ENCODE measurements around the gene CALN1.
"Not testable (repeated sequence)": the region's sequence is repeated elsewhere in the genome, so short reads cannot be mapped to it uniquely, and the experiment has no call there.

The CALN1 gene

DNA sequence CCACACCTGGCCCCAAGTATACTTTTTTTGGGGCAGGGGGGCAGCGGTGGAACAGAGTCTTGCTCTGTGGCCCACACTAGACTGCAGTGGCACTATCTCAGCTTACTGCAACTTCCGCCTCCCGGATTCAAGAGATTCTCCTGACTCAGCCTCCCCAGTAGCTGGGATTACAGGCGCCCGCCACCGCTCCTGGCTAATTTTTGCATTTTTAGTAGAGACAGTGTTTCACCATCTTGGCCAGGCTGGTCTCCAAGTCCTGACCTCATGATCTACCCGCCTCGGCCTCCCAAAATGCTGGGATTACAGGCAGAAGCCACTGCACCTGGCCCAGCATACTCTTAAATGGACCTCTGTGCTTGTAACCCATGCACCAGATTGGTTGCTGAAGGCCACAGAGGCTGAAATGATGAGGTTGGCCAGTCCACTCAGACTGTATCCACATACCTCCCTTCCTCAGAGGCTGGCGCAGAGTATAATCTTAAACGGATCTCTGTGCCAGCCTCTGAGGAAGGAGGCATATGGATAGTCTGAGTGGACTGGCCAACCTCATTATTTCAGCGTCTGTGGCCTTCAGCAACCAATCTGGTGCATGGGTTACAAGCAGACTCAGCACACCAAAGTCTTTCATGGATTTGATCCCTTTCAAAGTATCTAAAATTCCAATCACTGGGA is 3.0 kb downstream of the CALN1 start:
- DNase-seq = no peak

DNA sequence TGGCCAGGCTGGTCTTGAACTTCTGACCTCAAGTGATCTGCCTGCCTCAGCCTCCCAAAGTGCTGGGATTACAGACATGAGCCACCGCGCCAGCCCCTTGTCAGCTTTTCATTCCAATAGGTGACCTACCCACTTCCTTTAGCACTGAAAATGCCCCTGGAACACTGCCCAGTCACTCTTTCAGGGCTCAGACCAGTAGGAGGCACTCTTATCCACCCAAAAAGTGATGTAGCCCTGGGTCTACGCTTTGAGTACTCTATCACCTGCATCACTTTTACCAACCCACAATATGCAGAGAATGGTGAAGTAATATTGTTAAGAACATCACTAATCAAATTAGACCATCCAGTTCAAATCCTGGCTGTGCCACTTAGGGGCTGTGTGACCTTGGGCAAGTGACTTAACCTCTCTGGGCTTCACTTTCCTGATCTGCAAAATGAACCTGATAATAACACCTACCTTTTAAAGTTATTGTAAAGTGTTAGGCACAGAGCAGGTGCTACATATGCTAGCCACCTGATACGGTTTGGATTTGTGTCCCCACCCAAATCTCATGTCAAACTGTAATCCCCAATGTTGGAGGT is 5.2 kb downstream of the CALN1 start:
- DNase-seq = no peak

DNA sequence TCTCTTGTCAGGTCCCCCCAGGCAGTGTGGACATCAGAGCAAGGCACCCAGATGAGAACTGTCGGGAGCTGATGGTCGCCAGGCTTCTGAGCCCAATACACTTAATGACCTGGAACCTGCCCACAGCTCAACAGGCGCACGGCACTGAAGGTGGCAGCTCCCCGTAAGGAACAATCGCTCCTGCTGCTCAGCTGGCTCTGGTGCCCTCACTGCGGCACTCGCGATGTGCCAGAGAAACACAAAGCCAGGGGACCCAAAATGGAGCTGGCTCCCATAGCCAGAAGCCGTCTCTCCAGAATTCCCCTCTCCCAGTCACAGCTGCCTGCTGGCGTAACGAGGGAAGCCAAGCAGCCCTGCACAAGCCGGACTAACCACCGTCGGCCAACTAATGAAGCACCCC is 6.3 kb downstream of the CALN1 start:
- no peak for DNase-seq

DNA sequence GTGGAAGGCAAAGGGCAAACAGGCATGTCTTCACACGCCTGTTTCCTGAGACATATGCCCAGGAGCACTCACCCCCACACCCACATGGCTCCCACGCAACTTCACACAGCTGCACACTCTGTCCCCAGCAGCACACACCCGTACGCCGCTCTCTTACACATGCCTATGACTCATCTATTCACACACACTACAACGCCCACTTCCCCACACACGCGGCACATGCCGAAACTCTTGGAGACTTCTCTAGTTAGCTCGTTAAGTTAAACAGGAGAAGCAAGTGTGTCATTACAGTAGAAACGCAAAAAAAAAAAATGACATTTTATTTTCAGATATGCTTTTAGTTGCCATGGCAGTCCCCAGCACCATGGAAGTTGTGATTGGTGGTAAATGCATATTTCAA is 6.7 kb downstream of the CALN1 start:
- no peak for DNase-seq

DNA sequence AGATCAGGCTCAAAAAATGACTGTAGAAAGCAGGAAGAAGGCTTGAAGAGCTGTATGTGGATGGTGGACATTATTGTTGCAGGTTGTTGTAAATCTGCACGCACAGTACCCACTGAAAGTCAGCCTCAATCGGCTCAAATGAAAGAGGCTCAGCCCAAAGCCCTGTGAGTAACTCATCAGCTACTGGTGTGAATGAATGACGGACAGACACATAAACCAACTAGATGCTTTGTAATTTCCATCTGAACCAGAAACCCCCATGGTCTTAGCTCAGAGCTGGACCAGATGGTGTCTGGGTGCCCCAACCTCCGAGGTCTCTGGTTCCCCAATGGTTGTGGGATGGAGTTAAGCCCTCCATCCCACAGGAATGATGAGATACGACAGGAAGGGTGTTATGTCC is 7.4 kb downstream of the CALN1 start:
- no peak for DNase-seq

DNA sequence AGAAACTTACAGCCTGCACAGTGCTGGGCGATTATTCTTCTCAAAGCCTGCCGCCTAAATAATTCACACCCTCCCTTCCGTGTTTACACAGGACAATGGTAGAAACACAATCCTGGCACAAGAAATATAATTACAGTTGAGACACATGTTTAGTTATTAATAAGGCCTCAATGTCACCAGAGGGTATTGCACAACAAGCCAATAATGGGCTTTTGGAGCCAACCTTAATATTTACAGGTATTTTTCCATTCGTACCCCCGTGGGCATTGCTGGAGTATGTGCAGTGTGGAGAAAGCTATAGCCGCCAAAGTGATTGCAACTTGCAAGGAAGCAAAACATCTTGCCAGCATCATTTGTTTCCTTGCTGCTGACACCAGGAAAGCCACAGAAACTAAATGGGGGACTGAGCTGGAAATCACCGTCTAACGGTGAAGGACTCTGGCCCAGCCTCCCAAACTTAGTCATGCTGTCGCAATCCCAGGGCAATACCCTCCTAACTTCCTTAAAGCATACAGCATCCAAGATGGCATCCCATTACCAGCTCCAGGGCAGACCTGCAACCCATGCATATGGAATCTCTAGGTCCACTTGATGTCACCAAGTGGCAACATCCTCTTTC is 8.6 kb downstream of the CALN1 start:
- DNase-seq = no peak

DNA sequence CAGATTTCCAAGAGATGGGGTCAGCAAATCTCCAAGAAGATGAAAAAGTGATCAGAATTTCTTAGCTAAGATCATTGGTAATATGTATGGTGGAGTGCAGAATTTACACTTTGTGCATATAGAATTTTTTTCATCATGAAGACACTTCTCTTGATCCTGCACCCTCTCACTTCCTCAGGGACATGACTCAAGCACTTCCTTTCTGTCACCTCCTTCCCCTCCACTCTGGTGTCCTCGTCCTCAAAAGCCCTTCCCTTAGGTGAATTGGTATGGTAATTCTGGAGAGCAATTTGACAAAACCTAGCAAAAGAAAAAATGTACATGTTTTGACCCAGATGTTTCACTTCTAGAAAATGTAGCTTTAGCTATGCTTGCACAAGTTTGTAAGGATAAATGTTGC is 18.1 kb downstream of the CALN1 start:
- DNase-seq = no peak

DNA sequence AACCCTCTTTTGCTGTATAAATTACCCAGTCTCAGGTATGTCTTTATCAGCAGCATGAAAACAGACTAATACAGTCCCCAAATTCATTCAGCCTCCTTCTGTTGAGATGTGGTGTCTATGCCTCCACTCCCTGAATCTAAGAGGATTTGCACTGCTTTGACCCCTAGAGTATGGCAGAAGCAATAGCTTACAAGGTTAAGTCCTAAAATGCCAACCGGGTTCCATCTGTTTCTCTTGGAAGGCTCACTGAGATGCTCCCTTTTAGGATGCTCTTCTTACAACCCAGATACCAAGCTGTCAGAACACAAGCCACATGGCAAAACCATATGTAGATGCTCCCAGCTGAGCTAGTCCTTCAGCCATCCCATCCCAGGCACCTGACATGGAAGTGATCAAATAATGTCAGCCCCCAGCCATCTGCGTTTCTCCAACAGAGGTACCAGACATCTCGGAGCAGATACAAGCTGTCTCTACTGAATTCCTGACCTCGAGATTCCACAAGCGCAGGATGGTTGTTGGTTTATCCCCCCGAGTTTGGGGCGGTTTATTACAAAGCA is 20.2 kb downstream of the CALN1 start:
- no peak for DNase-seq

DNA sequence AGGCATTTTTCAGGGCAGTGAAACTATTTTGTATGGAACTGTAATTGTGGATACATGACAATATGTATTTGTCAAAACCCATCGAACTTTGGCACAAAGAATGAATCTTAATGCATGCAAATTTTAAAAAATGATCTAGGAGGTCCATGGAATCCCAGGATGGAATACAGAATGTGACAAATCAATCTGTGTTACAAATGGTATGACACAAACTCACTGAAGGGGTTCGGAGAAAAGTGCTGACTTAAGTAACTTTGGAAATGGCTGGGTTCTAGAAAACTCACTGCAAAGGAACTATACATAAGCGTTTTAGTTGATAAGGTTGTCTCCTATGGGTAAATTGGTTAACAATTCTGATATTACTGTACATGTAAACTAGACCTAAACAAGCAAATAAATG is 26.0 kb downstream of the CALN1 start:
- DNase-seq = no peak

DNA sequence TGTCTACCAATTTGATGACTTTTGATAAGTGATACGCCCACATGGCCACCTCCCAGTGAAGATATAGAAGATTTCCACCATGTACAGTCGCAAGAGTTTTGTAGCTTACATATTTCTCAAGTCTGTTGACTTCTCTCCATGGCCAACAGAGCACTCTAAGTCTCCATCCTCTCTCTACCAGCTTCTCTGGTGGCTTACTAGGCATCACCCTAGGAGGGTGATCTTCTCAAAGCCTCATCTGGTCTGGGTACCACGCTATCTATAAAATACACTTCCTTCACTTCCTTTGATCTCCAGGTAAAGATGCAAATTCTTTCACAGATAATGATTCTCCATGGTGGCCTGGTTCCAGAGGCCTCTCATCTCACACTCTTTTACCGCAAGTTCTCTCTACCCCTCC is 49.9 kb downstream of the CALN1 start:
- no peak for DNase-seq

DNA sequence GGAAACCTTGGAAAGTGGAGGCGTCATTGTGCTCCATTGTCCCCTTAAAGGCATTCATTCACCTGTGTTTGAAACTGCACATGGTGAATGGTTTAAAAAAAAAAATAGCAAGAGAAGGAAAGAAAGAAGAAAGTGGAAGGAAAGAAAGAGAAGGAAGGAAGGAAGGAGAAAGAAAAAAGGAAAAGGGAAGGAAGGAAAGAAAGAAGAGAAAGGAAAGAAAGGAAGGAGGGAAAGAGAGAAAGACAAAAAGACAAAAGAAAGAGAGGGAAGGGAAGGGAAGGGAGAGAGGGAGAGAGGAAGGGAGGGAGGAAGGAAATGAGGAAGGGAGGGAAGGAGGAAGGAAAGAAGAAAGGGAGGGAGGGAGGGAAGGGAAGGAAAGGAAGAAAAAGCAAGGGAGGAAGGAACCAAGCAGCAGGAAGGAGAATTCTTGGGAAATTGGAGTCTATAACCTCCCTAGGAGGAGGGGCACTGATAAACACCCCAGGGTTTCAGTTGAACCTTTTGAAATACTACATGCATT is 66.9 kb downstream of the CALN1 start:
- DNase-seq = no peak

DNA sequence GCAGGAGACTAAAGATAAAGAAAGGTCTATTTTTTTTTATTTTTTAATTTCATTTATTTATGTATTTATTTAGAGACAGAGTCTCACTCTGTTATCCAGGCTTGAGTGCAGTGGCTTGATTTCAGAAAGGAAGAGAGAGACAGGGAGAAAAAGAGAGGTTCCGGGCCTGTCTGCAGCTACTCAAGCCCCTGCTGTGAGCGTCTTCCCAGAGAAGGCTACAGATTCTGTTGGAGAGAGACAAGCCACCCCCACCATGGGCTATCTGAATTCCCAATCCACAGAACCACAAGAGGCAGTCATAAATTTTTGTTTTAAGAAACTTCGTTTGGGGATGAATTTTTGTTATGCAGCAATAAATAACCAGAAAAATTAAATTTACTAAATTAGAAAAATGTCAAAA is 68.1 kb downstream of the CALN1 start:
- DNase-seq = no peak

DNA sequence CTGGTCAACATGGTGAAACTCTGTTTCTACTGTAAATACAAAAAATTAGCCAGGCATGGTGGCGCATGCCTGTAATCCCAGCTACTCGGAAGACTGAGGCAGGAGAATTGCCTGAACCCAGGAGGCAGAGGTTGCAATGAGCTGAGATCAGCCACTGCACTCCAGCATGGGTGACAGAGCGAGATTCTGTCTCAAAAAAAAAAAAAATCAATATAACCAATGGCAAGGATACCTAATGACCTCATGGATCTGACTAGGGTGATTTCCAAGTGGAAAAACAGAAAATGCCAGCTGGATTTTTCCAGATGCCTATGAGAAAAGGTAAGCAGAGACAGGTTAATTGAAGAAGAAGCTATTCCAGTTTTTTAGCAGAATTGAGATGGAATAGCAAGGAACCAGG is 68.8 kb downstream of the CALN1 start:
- not testable (repeated sequence) for DNase-seq

DNA sequence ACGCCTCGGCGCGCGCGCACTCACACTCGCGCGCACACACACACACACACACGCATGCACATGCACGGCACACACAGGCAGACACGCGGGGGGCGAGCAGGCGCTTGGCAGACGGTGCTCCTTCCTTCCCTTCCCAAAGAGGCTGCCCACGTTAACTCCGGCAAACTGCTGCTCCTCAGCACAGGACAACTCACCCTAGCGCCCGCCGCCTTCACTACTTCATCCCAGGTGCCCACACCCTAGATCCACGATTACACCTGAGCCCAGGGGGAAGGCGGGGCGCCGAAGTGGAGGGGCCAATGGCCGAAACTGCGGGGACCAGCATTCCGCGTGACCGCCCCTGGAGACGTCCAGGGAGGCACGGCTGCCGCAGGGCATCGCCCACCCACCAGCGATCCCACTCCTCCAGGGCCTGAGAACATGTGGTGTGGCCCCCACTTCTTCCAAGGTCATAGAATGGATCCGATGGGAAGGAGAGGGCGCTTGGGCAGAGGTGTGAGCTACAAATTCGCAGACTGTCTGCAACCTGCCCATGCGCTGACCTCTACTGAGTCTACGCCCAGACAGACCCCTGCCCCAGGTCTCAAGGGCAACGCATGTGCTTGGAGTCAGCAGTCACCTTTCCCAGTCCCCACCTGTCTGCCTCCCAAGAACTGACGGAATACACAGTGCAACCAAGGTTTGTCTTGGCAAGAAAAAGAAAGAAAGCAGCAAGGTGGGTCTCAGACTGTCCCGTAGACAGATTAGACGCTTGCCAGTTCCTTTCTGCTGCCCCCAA is 74.6 kb downstream of the CALN1 start:
- no peak for DNase-seq

DNA sequence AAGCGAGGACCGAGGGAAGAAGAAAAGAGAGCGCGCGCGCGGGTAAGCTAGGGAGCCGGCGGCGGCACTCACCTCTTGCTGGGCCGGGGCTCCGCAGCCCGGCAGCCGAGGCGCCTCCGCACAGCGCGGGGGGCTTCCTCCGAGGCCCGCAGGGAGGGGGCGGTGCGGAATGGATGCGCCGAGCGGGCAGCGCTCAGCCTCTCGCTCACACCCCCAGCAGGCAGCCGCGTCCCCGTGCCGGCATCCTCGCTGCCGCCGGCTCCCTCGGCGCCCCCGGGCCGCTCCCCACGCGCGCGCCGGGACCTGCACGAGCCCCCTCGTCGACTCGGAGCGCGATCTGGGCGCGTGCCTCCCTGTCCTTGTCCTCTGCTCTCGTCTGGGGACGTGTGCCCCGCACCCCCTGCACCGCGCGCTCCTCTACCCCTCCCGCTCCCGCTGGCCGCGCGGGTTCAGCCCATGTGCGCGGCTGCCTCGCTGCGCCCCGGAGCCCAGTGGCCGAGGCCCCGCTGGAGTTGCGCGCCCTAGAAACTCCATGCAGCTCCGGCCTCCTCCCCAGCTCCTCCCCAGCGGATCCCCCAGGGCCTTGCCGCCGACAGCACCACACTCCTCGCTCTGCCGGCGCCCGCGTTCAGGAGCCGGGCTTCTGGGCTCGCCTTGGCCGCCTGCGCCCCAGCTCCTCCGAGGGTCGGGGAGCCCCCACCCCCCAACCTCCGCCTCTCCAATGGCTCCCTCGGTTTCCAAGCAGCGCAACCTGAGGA is 75.3 kb downstream of the CALN1 start:
- no peak for DNase-seq

DNA sequence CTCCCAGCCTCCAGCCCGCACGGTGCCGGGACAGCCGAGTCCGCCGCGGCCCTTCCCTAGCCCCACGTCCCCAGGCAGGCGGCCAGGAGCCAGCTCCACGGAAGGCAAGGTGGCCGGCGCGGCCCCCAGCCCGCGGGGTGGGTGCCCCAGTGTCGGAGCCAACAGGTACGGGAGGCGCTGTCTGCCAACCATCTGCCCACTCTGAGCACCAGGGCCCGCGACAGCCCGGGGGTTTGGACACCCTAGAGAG is 75.8 kb downstream of the CALN1 start:
- DNase-seq = no peak

DNA sequence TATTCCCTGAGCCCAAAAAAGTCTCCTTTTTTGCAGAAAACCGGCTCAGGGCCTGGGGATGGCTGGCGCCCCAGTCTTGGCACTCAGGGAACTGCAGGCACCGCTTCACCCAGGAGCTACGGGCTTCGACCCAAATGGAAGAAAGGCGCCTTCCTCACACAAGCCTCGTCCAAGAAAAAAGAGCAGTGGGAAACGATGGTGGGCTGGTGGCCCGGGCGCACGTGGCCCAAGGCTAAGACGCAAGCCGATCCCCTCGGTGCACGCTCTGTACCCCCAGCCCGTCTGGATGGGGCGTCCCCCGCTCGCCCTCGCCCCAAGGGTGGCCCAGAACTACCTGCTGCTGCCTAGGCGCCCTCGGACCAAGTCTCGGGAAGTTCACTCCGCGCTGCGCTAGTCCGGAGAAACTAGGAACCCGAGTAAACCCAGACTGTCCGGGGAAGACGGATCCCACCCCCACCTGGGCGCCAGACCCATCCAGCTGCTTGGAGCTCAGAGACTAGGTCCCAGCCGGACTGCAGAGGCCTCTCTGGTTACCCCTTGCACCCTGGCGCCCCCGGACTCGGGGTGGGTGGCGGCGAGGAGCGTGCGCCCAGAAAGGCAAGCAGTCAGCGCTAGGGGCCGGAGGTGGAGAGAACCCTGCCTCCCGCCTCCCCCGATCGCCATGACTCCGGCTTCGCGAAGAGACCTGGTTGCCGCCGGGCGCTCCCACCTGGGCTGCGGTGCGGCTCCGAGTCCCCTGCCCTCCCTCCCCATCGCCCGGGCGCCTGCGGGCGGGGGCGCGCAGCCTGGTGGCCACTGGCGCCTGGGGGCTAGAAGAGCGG is 76.4 kb downstream of the CALN1 start:
- no peak for DNase-seq

DNA sequence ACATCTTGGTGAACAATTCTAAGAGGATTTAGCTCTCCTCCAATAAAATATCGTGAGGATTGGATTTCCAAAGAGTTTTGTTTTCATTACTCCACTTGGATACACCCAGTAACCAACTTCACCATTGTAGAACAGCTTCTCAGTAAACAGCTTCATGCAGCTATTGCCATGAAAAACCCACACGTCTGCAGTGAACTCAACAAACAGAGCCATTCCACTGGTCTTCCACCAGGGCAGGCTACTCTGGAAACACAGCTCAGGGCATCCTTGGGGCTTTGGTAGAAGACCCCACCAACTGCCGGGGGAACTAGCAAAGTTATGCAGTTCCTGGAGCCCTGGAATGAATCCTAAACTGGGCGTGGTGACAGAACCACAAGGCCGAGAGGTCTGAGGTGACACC is 77.4 kb downstream of the CALN1 start:
- DNase-seq = no peak

DNA sequence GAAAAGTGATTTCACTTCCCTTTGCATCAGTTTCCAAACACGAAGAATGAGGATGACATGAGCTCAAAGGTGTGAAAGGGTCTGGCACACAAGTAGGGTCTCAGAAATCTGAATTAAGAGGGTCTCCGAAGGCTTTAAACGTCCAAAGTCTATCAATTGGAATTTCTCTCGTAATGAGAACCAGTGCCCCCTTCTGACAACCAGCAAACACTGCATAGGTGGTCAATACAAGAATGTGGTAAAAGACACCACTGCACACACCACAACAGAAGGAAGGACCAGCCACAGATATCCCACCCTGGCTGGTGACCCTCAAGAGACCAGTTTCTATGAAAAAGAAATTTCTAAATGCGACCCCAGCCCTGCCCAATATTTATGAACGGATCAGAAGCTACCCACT is 78.1 kb downstream of the CALN1 start:
- DNase-seq = no peak

DNA sequence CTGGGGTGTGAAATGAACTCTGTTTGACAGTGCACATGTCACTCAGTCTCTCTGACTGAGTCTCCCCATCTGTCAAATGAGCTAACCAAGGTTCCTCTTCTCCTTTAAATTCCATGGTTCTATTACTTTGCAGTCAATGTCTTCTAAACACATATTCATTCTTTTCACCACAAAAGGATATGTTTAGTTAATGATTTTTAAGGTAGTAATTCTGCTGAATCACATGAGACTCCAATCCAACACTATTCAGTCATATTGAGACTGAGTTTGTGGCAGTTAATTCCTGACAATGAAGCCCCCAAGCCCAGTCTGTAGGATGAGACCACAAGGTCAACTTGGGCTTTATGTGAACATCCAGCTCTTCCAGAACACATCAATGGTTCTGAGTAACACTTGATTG is 85.3 kb downstream of the CALN1 start:
- DNase-seq = no peak

DNA sequence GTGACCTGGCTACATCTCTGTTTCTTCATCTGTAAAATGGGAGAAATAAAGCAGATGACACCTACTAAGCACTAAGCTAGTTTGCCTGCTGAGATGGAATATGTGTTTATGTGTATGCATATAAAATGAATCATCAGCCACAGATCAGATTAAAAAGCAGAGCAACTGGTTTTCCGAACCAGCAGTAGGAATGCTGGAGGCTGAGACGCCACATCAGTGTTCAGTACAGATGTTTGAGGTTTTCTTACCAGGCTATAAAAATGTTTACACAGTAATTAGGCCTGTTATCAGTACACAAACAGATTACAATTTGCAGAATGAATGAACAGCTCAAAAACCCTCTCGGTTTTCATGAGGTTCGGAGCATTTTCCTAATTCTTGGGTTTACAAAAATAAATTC is 85.8 kb downstream of the CALN1 start:
- no peak for DNase-seq

DNA sequence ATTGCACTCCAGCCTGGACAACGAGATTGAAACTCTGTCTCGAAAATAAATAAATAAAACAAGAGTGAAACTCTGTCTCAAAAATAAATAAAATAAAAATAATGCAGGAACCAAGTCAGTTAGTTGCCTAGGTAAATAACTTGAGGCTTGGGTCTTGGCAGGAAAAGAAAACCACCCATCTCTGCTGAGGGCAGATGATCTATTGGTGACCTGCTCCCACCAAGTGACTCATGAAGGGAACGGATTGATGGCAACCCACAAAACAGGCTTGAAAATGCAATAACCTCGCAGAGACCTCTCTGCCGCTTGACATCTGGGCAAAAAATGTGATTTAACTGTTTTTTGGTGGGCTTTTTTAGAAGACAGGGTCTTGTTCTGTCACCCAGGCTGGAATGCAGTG is 86.6 kb downstream of the CALN1 start:
- no peak for DNase-seq

Measured in NCI-H345 (cell line).